ENCODE results near the gene AGBL4.

The AGBL4 gene

GRCh38 chr1:48627486-48627885 is 1396.3 kb downstream of the AGBL4 start:
- DNase-seq, result no peak

GRCh38 chr1:48619539-48619938 is 1404.2 kb downstream of the AGBL4 start:
- DNase-seq, result peak; percentile 61

DNA sequence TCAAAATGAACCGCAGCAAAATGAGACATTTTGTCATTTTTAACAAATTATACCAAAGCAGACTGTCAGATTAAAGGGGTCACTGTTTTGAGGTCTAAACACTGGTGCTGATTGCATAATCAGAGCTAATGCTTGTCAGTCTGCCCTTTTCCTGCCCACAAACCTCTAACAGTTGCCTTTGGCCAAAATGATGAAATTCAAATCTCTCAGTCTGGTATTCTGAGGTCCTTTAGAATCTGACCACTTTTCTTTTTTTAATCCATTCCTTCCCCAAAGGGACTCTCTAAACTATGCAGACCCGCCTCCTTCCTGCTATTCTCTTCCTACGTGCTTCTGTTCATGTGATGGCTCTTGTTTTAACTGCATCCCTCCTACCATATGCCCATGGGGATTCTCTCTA is 1406.5 kb downstream of the AGBL4 start:
- peak; percentile 55 for DNase-seq

GRCh38 chr1:48616710-48617109 is 1407.0 kb downstream of the AGBL4 start:
- DNase-seq, result no peak

DNA sequence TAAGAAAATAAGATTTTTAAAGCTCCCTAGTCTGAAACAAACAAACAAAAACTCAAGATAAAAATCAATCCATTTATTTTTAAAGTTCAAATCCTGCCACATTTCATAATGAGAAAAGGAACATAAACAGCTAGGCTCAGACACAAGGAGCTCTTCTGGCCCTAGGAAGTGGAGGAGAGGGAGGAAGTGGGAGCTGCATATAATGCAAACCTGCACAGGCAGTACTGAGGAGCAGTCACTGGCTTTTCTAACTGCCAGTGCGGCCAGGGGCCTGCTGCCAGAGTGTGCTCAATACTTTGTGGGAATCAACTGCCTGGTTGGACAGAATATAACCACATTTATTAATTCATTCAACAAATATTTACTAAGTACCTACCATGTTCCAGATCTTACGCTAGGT is 1411.9 kb downstream of the AGBL4 start:
- DNase-seq, result no peak

DNA sequence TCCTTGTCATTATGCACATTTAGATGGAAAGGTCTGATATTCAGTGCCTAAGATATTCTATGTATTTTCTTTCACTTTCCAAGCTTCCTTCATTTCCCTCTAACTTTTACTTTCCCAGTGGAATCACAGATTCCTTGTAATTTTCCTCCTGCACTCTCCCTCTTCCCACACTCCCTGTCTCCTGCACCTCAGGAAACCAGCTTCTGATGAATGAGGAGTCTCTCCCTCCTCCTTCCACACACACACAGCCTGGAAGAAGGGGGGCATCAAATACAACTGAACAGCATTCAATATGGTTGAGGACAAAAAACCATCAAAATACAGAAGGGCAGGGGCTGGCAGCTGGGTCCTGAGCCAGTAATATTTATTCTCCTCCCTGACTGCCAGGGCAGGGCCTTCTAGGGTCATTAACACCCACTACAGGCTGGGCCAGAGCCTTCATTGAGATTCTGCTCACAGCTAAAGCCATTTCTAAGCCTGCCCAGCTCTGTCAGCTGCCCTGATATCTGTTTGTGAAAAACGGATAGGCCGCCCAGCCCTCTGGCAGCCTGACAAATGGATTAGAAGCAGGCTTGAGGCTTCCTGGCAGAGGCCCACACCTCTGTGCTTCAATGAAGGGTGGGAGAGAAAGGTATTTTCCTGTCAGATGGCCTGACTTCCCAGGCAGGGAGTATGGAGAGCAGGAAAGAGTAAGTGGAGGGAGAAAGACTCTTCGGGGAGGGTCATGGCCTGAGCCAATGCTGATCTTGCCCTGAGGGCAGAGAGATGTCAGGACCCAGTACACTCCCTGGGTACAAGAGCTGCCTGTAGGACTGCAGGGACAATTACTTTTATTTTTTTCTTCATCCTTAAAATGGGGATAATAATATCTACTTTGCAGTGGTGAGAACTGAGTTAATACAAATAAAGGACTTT is 1412.9 kb downstream of the AGBL4 start:
- no peak for DNase-seq

GRCh38 chr1:48608882-48609281 is 1414.9 kb downstream of the AGBL4 start:
- no peak for DNase-seq

DNA sequence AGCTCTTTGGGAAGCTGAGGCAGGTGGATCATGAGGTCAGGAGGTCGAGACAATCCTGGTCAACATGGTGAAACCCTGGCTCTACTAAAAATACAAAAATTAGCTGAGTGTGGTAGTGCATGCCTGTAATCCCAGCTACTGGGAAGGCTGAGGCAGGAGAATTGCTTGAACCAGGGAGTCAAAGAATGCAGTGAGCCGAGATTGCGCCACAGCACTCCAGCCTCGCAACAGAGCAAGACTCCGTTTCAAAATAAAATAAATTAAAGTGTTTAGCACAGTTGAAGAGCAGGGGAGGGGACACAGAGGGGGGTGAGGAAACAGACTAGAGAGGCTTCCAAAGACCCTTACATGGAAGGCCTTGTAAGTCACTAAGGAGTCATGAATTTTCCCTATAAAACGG is 1420.5 kb downstream of the AGBL4 start:
- no peak for DNase-seq

GRCh38 chr1:48602349-48602748 is 1421.4 kb downstream of the AGBL4 start:
- DNase-seq, result no peak

GRCh38 chr1:48600182-48600581 is 1423.6 kb downstream of the AGBL4 start:
- DNase-seq, result no peak

- DNase-seq, result no peak
These were observed 1426.1 kb downstream of the AGBL4 start for GRCh38 chr1:48597663-48598062.

DNA sequence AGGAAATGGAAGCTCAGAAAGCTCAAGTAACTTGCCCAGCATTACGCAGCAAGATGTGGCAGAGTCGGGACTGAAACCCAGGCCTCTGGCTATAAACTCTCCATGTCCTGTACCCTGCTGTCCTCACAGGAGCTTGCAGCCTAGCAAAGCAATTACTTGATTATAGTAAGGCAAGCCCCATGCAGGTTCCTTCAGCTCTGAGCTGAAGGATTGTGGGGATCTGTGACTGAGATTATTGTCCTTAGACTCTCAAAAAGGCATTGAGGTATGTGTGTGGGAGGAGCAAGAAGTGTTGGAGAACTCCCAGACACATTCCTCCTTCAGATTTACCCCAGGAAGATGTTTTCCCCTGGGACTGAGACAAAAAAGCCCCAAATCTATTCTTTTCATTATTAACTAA is 1427.7 kb downstream of the AGBL4 start:
- peak; percentile 35 for DNase-seq

DNA sequence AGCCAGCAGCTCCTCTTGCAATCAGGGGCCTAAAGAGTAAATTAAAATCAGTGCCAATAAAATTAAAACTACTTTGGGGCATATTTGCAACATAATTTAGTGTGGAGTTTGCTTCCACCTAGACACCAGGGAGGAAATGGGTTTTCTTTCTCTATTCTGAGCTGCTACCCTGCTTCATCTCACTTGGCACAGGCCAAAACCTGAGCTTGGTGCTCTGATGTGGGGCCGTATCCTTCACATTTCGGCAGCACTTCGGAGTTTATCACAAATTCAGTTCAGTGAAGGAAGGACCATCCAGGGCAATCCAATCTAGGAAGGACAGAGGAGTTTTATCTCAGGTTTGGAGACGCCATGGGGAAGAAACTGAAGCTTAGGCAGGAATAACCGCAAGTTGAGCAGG is 1428.1 kb downstream of the AGBL4 start:
- DNase-seq, result no peak

DNA sequence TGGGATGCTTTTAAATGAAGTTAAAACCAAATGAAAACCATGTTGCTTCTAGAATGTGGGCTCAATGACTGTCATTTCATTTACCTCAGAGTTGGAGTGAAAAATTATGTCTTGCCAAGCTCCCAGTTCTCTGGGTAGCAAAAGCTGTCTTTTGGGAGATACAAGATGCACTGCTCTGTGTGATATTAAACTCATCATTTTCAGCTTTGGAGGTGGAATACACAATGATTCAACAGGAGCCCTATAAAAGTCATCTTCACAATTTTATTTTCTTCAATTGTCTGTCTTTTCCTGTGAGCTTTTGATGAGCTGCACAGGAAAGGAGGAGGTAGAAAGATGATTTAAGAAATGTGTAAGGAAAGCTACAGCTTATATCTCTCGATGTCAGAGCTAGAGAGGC is 1431.4 kb downstream of the AGBL4 start:
- DNase-seq, result no peak

DNA sequence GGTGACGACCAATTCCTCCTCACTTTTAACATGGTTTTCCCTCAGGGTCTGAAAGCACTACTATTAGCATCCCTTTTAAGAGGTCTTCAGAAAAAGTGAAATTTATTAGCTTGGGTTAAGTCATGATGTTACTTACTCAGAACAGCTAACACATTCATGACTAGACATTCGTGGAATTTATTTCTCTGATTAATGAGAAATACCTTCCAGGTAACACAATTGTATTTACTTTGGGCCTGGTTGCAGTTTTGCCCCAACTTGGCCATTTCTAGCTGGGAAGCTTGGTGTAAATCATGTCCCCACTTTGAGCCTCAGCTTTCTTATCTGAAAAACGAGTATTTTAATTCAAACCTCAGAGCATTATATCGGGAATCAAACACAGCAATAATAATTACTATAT is 1432.6 kb downstream of the AGBL4 start:
- no peak for DNase-seq

DNA sequence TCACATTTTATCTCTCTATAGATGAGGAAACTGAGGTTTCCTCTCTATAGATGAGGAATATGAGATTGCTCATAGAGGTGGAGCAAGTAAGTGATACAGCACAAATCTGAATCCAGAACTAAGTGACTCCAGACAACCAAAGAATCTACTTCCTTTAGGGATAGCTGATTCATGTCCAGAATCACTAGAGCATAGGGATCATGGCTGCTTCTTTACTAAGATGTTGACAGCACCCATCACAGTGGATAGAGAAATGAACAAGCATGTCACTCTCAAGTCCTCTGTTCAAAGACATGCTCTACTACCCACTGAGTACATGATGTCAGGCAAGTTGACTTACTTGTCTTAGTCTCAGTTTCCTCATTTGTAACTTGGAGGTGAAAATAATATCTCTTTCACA is 1435.7 kb downstream of the AGBL4 start:
- no peak for DNase-seq

DNA sequence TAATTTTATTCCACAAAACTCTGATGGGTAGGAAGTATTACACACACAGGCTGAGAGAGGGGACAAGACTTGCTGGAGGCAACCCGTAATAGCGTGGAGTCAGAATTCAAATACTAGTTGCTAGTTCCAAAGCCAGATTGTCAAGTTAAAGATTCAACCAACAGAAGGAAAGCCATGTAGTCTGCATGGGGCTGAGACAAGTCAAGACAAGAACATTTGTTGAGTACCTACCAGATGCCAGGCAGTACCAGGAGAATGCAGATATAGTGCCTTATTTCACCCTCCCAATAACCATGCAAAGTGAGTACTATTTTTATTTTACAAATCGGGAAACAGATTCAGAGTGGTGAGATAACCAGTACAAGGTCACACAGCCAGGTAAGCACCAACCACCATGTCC is 1441.3 kb downstream of the AGBL4 start:
- no peak for DNase-seq

- DNase-seq, result no peak
These were observed 1442.5 kb downstream of the AGBL4 start for GRCh38 chr1:48581270-48581669.

DNA sequence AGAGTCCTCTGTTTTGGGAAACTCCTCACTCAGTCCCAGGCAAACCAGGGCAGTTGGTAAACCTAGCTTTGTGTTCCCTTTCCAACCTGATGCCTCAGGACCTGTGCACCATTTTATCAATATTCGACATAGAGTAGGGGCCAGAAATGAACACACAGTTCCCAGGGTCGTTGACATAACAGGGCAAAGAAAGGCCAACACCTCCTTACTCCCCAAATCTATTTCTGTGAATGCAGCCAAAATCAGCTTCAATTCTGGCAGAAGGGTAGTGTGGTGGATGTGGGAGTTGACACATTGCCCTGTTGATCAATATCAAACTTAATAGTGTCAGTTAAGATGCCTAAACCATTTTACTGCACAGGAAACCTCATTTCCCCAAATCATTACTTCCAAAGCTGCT is 1447.2 kb downstream of the AGBL4 start:
- DNase-seq, result no peak

- DNase-seq, result peak; percentile 62
These were observed 1451.0 kb downstream of the AGBL4 start for GRCh38 chr1:48572646-48573258.

DNA sequence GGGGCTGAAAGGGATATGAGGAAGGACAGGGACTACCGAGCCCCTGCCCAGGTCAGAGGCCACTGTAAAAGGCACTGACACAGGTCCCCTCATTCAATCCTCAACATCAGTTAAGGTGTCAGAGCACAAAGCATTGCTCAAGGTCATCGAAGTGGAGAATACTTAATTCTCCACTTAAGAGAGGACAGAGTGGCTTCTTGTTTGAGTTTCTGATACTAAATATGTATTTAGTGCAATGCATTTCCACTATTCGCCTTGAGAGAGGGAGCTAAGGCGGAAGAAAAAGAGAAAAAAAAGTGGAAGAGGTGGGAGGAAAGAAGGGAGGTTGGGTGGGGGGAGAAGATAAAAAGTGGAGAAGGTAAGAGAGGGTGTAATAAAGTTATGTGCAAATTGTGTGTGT is 1451.6 kb downstream of the AGBL4 start:
- DNase-seq, result no peak

GRCh38 chr1:48571303-48571987 is 1452.3 kb downstream of the AGBL4 start:
- DNase-seq, result no peak

DNA sequence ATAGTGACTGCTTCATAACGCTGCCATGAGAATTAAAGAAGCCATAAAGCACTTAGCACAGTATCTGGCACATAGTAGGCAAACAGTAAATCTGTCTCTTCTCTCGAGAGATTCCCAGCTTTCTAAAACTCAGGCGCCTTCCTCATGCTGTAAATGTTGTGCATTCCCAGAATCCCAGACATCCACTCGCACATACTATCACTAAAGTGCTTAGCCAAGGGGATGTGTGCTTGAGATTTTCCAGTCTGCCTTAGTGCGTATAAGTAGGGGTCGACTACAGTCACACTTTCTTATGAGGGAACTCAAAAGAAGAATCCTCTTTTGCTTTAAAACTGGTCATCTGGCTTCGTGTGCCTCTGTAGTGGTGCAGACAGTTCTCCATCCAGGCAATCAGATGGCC is 1453.2 kb downstream of the AGBL4 start:
- DNase-seq, result no peak

GRCh38 chr1:48568501-48568900 is 1455.3 kb downstream of the AGBL4 start:
- no peak for DNase-seq
